Measurements from ENCODE around the gene HMGN3.

The HMGN3 gene

DNA sequence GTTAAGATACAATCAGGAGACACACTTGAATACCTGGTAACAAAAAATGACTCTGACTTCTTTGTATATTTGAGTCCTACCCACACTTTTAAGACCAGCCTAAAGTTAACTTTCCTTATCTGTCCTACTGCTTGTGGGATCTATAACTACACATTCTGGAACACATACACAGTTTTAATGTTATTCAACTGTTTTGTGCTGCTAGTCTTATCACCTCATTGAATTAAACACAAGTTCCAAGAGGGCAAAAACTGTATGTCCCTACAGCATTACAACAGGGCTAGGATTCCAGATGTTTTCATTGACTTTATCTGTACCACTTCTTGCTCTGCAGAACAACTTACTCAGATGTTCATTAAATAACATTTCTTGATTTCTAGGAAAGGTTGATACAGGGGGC is 2.8 kb downstream of the HMGN3 start:
- DNase-seq, result no peak

DNA sequence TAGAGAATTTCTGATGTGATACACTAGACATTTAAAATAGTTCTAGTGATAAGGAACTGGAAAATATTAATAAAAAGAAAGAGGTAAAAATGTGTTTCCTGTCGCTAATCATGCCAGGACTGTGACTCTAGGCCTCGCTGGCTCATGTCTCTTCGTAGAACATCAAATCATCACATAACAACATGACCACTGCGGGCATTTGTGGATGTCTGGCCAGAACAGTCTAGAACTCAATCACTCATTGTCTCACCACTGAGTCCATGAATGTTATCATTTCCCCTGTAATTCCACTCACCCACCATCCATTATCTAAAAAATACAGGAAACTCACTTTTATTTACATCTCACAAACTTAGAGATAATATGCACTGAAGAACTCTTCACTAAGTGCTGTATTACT is 3.4 kb downstream of the HMGN3 start:
- no peak for DNase-seq

DNA sequence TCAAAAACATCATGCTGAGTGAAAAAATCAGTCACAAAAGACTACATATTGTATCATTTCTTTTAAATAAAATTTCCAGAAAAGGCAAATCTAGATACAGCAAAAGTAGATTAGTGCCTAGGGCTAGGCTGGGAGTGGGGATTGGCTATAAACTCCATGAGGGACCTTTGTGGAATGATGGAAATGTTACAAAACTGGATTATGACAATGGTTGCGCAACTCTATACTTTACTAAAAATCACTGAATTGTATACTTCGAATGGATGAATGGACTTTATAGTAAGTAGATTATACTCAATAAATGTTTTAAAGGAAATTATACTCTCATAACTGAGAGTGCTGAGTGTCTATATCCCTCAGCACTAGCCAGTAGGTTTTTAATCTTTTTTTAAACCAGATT is 4.3 kb downstream of the HMGN3 start:
- DNase-seq, result peak; percentile 8

DNA sequence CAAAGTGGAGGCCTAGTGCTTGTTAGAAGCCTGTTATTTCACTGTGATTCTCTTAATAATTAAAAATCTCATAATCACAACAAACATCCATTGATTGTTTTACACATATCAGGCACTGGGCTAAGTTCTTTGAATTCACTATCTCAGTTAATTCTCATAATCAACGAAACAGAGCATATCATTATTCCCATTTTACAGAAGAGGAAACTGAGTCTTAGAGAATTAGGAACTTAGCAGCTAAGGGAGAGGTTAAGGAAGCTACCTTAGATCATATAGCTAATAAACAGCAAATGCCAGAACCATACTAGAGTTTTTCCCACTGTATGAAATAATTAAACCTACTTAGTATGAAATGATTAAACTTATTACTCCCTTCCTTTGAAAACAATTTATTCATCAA is 7.0 kb downstream of the HMGN3 start:
- DNase-seq, result no peak

DNA sequence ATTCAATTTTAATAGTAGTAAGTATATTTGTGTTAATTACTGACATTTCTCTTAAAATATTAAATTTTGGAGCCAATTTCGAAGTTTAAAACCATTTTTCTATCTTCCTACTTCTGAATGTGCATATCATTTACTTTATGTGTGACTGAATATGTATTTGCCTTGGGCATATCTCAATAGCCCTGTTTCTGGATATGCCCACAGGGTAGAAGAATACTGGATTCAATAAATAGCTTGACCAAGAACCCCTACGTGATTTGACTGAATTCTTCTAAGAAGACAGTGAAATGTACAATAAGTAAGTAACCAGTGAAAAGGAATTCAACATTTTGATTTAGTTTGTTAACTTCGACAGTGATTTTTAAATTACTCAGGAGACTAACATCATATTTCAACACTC is 7.8 kb downstream of the HMGN3 start:
- DNase-seq, result no peak

DNA sequence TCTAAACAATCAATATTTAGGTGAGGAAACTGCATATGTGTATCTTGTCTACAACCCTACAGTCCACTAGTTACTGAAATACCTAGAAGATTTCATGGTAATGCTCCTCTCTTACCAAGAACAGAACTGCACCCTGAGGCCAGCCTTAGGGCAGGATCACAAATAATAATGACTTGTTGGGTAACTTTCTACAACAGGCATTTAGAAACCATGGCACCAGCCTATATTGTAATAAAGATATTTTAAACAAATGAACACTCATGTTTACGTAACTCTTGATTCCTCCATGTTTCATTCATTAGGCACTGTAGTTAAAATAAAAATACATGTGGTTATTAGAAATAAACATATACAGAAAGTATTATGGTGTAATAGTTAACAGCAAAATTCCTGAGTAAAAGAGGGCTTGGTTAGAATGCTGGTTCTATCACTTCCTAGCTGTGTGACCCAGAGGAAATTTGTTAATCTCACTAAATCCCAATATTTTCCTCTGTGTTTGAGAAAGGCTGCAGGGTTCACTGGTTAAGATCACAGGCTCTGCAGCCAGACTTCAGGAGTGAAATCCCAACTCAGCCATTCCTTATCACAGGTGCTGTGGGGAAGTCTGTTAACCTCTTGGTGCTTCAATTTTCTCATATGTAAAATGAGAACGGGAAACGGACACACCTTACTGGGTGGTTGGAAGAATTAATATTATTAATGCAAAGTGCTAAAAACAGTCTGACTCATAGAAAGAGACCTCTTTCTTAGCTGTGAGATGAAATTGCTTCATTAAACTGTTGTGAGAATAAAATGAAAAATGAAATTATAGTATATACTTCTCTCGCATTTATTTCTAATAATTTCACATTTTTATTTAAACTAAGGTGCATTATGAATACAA is 8.5 kb downstream of the HMGN3 start:
- DNase-seq, result peak; percentile 18

DNA sequence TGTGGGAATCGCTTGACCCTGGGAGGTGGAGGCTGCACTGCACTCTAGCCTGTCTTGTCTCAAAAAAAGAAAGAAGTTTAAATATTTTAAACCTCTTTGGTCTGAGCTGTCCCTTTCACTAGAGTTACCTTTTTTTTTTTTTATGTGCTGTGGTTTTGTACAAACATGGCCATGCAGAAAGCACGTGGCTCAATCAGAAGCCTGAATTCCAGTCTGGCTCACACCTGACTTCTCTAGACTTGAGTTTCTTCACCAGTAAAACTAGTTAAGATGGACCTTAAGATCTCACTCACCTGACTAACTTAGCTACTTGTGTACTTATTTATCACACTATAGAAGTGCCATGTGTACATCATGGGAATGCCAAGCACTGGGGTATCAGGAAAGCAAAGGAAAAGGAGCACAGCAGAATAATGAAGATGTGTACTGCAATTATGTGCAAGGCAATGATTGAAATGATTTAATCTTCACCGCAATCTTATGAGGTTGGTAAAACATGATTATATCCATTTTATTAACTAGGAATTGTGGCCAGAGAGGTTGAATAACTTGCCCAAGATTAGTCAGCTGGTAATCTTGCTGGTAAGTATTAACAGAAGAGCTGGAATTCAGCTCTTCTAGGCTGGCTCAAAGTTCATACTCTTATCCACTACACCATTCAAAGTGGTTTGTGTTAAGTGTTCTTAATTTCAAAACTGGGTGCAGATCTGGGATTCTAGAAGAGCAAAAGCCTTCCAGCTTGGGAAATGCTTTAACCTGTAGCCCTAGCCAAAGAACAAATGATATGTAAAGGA is 10.7 kb downstream of the HMGN3 start:
- DNase-seq, result no peak

DNA sequence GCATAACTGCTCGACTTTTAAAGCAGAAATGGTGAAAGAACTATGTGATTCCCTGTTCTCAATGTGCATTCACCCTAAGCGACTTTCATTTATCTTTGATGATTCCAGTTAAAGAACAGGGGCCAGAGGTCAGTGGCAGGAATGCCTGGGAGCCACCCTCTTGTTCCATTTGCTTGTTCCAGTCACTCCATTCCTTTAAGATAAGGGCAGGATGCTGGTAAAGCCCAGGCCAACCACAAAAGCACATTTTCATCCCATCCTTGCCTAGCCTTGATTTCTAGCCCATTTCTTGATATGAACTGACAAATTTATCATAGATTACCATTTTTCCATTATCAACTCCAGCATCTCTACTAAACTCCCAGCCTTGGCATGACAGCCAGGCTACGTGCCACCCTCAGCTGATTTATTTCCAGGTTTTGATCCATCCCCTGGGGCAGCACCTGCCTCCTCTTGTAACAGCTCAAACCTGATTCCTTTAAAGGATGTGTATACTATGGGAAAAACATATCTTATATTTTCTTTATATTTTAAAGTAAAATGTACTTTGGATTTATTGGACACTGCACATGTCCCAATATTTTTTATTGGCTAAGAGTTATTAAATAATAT is 19.2 kb downstream of the HMGN3 start:
- DNase-seq, result no peak

DNA sequence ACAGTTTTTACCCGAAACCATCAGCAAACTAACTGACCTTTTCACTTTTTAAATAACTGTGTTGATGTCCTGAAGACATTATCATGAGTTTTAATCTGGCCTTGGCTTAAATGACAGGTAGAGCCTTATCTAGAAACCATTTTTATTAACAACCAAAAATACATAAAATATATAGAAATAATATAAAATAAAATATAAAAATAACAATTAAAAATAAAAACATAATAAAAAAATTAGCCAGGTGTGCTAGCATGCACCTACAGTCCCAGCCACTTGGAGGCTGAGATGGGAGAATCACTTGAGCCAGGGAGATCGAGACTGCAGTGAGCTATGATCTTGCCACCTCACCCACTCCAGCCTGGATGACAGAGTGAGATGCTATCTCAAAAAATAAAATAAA is 21.6 kb downstream of the HMGN3 start:
- no peak for DNase-seq

DNA sequence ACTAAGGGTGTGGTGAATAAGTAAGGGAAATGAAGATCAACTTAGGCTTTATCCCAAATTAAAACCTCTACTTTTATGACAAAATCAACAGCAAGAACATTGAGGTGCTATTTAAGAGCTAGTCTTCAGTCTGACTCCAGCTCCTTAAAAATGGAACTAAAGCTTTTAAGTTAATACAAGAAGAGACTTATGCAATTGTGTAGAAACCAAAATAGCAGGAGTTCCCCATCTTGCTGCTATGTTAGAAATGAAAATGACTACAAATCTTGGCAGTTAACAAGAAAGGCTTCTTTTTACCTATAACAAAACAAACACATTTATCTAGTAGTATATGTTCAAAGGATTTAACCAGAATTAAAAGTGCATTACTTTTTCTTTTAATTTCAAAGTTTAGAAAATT is 25.7 kb downstream of the HMGN3 start:
- DNase-seq, result no peak

DNA sequence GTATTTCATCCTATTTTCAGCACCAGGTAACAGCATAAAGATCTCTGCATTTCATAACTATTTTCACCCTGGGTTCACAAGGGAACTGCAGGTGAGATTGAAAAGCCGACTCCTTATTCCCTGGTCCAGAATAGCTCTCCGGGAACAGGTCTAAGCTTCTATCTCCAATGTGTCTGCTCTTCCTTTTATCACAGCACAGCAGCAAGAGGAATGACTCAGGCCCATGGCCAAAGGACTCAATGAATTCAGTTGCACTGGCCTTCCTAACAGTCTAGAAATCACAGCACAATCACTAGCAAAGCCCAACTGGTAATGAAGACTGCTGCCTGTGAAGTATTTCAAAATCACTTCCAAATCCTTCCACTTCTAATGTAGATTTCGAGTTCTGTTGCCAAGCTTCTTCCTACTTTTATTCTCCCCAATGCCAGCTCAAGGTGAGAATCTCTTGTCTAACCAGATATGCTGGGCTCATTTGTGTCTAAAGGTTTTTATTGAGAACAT is 30.7 kb downstream of the HMGN3 start:
- no peak for DNase-seq

DNA sequence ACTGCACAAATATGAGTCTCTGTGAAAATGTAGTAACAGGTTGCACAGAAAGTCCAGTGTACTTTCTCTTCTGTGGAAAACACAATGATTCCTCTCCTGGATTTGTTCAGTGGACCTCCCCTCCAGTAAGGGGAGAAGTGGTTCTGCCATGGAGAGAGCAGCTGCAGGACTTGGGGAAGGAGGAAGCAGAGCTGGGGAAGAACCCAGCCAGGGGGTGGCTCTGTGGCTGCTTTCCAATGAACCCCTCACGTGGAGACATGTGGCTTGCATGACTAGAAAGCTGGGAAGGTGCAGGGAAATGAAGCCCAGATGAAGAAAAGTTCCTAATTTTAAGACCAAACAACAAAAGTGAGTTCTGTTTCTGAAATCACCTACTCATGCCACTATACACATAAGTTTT is 31.9 kb downstream of the HMGN3 start:
- no peak for DNase-seq

DNA sequence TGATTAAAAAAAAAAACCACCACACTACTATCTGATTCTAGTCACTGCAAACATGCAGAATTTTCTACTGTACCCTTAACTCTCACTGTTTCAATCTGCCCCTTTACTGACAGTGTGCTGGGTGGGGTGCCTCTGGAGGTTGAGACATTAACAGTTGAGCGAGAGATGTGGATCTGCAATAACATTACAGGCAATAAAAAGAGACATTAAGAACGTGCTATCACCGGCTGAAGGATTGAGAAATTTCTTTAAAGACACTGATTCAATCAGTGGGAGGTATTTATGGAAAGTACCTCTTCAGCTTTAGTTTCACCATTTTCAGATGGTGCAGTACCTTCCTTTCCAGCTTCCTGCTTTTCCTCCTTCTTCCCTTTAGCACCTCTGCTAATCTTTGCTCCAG is 32.5 kb downstream of the HMGN3 start:
- no peak for DNase-seq

DNA sequence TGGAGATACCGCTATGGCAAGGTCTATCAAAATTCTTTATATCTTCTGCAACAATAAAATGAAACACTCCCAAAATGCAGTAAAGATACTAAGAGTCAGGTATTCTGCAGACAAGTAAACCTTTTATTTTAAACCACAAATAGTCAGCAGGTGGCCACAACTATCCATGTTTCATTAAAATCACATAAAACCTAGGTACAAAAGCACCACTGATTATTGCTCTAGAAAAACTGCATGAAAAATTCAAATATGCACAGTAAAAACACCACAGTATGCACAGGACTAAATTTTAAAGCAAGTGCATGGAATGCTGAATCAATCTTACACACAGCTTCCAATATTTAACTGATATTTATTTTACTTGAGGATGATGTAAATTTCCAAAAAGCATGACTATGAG is 33.3 kb downstream of the HMGN3 start:
- no peak for DNase-seq

DNA sequence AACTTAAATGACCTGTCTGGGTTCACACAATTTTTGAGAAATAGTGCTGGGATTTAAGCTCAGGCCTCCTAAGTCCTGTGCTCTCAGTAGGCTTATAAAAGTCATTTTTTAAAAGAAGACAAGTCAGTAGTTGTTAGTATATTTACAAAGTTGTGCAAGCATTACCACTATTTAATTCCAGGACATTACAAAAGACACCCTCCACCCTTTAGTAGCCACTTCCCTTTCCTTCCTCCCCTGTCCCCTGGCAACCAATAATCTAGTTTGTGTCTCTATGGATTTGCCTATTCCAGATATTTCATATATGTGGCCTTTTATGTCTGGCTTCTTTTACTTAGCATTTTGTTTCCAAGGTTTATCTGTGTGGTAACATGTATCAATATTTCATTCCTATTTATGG is 37.6 kb downstream of the HMGN3 start:
- no peak for DNase-seq

DNA sequence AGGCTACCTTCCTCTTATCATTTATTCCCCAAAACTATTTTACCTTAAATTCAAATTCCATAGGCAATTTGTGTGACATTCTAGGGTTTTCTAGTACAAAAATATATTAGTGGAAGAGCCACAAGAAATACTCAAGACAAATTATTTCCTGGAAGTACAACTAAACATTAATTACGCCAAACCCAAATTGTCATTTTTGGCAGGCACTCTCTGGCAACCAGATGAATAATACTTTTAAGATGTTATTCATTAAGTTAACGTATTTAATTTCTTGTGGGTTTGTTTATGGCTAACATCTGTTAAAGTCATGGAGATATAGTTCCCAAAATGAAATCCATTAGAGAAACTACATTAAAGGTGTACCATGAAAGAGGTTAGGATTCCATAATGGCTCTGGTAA is 40.5 kb downstream of the HMGN3 start:
- DNase-seq, result no peak

DNA sequence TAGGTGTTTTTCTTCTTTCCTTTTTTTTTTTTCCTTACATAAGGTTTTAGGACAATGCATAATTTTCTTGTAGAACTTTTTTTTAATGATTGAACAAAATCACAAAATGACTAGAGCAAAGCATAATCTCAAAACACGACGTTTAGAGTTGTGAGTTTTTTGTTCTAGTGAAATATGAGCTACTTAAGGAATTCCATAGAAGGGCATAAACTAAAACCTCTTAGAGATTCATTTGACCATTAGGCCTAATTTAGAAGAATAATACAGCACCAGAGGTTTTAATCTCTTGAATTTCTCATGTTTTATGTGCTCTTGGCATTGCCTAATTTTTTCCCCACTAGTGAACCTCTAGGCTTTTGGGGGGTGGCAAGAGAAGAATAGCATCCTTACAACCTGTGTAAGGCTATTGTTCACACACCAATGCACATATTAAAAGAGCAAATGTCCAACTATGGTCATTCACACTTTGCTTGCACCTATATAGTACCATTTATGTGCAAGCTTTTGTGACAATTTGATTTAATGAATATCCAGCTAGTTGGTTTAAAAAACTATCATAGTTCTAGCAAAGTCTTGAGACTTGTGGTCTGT is 44.6 kb downstream of the HMGN3 start:
- DNase-seq, result no peak

DNA sequence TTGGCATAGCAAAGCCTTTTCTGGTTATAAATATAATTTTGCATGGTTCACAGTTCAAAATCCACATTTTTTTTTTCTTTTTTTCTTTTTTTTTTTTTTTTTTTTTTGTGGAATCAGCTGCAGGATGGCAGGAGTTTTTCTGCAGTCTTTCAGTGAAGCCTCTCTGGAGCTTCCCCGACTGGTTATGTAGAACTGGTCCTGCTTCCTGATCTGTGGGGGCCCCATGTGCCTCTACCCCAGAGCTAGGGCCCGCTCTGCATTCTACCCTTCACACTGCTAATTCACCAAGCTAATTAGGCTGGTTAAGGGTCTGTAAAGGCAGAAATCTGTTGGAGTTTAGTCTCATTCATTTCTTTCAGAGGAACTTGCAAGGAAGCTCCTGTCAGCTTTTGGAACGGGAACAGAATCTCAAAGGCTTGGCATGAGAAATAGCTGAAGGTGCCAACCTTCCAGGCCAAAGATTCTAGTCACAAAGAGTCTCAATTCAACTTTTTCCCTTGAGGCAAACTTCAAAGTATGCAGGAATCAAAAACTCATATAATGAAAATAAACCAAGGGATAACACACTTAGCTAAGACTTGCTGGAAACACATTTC is 45.5 kb downstream of the HMGN3 start:
- no peak for DNase-seq

DNA sequence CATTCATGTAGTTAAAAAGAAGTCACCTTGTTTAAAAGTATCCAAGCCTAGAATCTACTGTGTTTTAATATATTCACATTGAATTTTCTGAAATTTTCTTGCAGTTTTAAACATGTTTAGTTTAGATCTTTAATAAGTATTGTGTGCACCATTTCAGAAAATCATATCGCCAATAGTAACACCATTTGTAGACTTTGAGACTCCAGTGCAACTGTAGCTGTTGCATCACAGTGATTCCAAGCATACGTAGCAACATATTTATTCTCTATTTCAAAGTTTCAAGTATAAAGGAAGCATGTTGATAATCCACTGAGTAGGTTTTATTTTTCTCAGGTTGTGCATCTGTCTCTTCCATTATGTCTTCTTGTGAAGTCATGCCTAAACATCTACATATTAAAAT is 46.4 kb downstream of the HMGN3 start:
- DNase-seq, result no peak

DNA sequence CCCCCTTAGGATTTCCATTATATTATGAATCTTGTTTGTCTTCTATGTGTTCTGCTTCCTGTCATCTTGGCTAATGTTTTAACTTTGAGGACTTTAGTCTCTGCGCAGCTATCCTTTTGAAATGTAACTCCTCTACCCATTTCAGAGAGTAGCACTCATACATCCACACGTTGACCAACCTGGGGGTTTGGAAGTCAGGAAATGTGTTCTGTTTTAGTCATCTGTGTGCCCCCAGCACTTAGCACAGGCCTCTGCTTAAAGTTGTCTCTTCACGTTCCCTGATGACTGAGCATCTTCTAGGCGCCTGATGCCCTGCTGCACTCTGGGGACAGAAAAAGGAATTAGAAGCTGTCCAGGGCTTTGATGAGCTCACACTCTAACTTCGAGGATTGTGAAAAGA is 47.9 kb downstream of the HMGN3 start:
- no peak for DNase-seq

DNA sequence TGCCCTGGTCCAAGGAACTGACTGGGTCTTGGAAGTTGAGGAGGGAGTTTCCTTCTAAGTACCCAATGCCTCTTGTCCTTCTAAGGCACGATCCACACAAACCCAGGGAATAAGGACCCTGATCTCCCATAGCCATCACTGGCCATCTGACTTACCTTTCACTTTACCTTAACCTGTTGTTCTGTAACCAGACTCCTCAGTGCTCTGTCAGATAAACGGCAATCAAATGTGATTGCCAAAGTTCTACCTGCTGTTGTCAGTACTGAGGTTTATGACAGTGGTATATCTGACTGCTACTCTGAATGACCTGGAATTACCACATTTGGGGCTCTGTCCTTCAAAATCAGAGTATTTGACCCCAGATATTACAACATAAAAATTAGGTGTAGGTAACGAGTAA is 49.8 kb downstream of the HMGN3 start:
- DNase-seq, result no peak

DNA sequence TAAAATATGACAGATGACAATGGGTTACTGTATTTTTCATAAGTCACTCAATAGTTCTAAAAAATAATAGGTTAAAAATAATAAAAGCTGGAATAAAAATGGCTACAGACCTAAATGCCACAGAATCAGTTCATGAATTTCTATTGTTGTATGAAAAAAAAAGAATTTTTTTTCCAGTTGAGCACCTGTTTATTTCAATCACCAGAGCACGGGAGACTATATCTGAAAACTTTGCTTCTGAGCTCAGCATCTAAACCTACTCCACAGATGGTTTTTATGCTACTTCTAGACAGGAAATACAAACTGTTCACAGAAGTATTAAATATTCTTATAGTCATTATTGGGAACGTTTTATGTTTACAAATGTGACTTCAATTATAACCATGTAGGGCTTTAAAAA is 50.4 kb downstream of the HMGN3 start:
- no peak for DNase-seq

DNA sequence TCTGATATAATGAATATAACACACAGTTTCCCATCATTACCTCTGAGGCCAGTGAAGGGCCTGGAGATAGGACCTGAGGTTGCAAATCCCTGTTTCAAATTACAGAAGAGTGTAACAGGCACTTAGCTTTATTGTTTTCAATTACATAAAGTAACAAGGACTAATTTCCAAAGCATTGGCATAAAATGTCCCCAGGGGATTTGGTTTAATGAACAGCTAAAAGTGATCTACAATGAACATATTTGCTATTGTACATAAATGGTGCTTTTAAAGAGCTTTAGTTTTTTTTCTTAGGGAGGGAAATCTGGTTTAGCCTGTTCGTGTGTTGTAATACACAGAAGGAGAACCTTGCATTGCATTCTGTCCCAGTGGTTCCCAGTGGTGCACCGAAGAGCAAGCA is 54.4 kb downstream of the HMGN3 start:
- no peak for DNase-seq
